ENCODE measurements around the gene NDST4. TPM values are rescaled to one million over a fixed set of nuclear protein-coding genes. Genes with fewer than 3 reads are reported as not detected.

Gene NDST4
- total RNA-seq, 1 experiment from 2014 or later: not detected

- Histone ChIP-seq H3K9ac (ENCODE audit: low read length) (no peak overlapping the region), H2AFZ (ENCODE audit: low read length) (no peak overlapping the region), H3K4me1 (ENCODE audit: insufficient read depth, low read length) (no peaks in the 10 kb centered on the region), H3K4me3 (ENCODE audit: low read length) (no peak overlapping the region), H3K9me3 (ENCODE audit: low read length) (no peaks in the 10 kb centered on the region), H4K20me1 (ENCODE audit: low read length) (no peaks in the 10 kb centered on the region), H3K36me3 (ENCODE audit: low read depth, low read length) (no peaks in the 10 kb centered on the region), H3F3A (ENCODE audit: low read length, unreplicated experiment) (no peaks in the 10 kb centered on the region), H3K9me2 (replicated peaks; ENCODE audit: low read length) (no peaks in the 10 kb centered on the region), H3K27me3 (ENCODE audit: low read length) (no peaks in the 10 kb centered on the region), H3K27ac (ENCODE audit: low read length) (no peak overlapping the region), H3K79me2 (ENCODE audit: low read length) (no peaks in the 10 kb centered on the region), H3K4me2 (ENCODE audit: low read length) (no peak overlapping the region)
- CTCF ChIA-PET: no interaction called here
- no peak for DNase-seq
- POLR2A ChIA-PET (ENCODE audit: unreplicated experiment): no interaction called here
- TF ChIP-seq CTCF (conservative IDR thresholded peaks at IDR 0.05; ENCODE audit: low read depth, low read length) (no peak), EZH2 (IDR thresholded peaks at IDR 0.05; ENCODE audit: low read length, unreplicated experiment) (no peak), EZH2phosphoT487 (IDR thresholded peaks at IDR 0.05; ENCODE audit: borderline replicate concordance, low read length) (no peak)
- BruUV-seq (replicated peaks): no TSS peak
- no peak for ATAC-seq
- intact Hi-C loops (cut with micrococcal nuclease): loop anchor here (10.0 kb wide), 1 partner anchor 1018 kb away; no protein-coding TSS in a partner anchor
Measured at GRCh38 chr4:115126491-115126890, 13.1 kb upstream of the NDST4 start.

GRCh38 chr4:115121351-115122043, 8.1 kb upstream of the NDST4 start:
- H3K27ac ChIP-seq (ENCODE audit: low read length): no peak overlapping the region
- H3F3A ChIP-seq (ENCODE audit: low read length, unreplicated experiment): no peaks in the 10 kb centered on the region
- H3K4me3 ChIP-seq (ENCODE audit: low read length): no peak overlapping the region
- no peaks in the 10 kb centered on the region for H3K9me3 ChIP-seq (ENCODE audit: low read length)
- ATAC-seq: peak; percentile 40; the same call in 1 of the 2 replicates
- H3K36me3 ChIP-seq (ENCODE audit: low read depth, low read length): no peaks in the 10 kb centered on the region
- no peak for DNase-seq
- H2AFZ ChIP-seq (ENCODE audit: low read length): no peak overlapping the region
- ChIA-PET POLR2A (ENCODE audit: unreplicated experiment) (no interaction called here), CTCF (no interaction called here)
- no peak overlapping the region for H3K4me2 ChIP-seq (ENCODE audit: low read length)
- H3K4me1 ChIP-seq (ENCODE audit: insufficient read depth, low read length): no peaks in the 10 kb centered on the region
- H3K79me2 ChIP-seq (ENCODE audit: low read length): no peaks in the 10 kb centered on the region
- intact Hi-C loops (cut with micrococcal nuclease): loop anchor here (2.0 to 10.0 kb wide), 3 partner anchors 415 to 1023 kb away; no protein-coding TSS in a partner anchor
- H3K9ac ChIP-seq (ENCODE audit: low read length): no peak overlapping the region
- no TSS peak for BruUV-seq (replicated peaks)
- H3K9me2 ChIP-seq (replicated peaks; ENCODE audit: low read length): no peaks in the 10 kb centered on the region
- no peak for TF ChIP-seq EZH2 (IDR thresholded peaks at IDR 0.05; ENCODE audit: low read length, unreplicated experiment)
- no peak for TF ChIP-seq EZH2phosphoT487 (IDR thresholded peaks at IDR 0.05; ENCODE audit: borderline replicate concordance, low read length)
- no peak for TF ChIP-seq CTCF (conservative IDR thresholded peaks at IDR 0.05; ENCODE audit: low read depth, low read length)
- no peaks in the 10 kb centered on the region for H3K27me3 ChIP-seq (ENCODE audit: low read length)
- H4K20me1 ChIP-seq (ENCODE audit: low read length): no peaks in the 10 kb centered on the region

GRCh38 chr4:115119804-115120352, 6.5 kb upstream of the NDST4 start:
- Histone ChIP-seq H3K4me1 (ENCODE audit: insufficient read depth, low read length) (no peaks in the 10 kb centered on the region), H3K9ac (ENCODE audit: low read length) (no peak overlapping the region), H3K9me2 (replicated peaks; ENCODE audit: low read length) (no peaks in the 10 kb centered on the region), H3F3A (ENCODE audit: low read length, unreplicated experiment) (no peaks in the 10 kb centered on the region), H4K20me1 (ENCODE audit: low read length) (no peaks in the 10 kb centered on the region), H2AFZ (ENCODE audit: low read length) (no peak overlapping the region), H3K4me2 (ENCODE audit: low read length) (no peak overlapping the region), H3K79me2 (ENCODE audit: low read length) (no peaks in the 10 kb centered on the region), H3K27ac (ENCODE audit: low read length) (no peak overlapping the region), H3K27me3 (ENCODE audit: low read length) (no peaks in the 10 kb centered on the region), H3K9me3 (ENCODE audit: low read length) (no peaks in the 10 kb centered on the region), H3K4me3 (ENCODE audit: low read length) (no peak overlapping the region), H3K36me3 (ENCODE audit: low read depth, low read length) (no peaks in the 10 kb centered on the region)
- ChIA-PET CTCF (no interaction called here), POLR2A (ENCODE audit: unreplicated experiment) (no interaction called here)
- ATAC-seq: no peak
- intact Hi-C loops (cut with micrococcal nuclease): loop anchor here (2.0 to 10.0 kb wide), 4 partner anchors 335 to 1025 kb away; no protein-coding TSS in a partner anchor
- BruUV-seq (replicated peaks): no TSS peak
- TF ChIP-seq CTCF (conservative IDR thresholded peaks at IDR 0.05; ENCODE audit: low read depth, low read length): 0 out of 2 replicates have a peak, but pooled peaks have one; percentile 17
- no peak for TF ChIP-seq EZH2phosphoT487 (IDR thresholded peaks at IDR 0.05; ENCODE audit: borderline replicate concordance, low read length)
- no peak for DNase-seq

All from PC-3 (cell line).